GM19240 (cell line): Measurements from ENCODE around the gene CCNI2.

Source experiments
- DNase-seq: peaks from one replicate; pipeline ENCODE4 v3.0.0; 2011; ENCODE audit warnings: low spot score; ENCODE audit not compliant: insufficient read length

The CCNI2 gene

GRCh38 chr5:132746954-132747615, at the start of gene CCNI2:
TSS of gene CCNI2 (plus strand) at chr5:132747426. CDS start at chr5:132747496, 70 bp downstream.
- DNase-seq, result no peak

GRCh38 chr5:132704875-132705274, 42.4 kb upstream of the CCNI2 start:
- no peak for DNase-seq

DNA sequence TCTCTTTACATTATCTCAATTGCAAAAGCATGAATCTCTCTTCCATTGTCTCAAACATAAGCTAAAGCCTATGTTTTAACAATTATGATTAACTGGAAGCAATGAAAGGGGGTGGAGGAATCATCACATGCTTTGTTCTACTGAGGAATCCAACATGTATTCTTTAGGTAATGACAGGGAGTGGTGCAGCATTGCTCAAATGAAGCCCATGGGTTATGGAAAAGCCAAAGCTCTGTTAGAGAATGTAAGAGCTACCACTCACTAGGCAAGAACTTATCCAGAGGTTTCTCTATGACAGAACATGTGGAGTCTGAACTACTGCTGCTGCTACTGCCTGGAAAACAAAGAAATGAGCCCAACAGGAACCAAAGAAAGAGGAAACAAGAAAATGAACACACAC, 38.6 kb upstream of the CCNI2 start:
- DNase-seq, result no peak

- no peak for DNase-seq
Observed at GRCh38 chr5:132714456-132715307, 32.5 kb upstream of the CCNI2 start.

GRCh38 chr5:132718544-132719312, 28.5 kb upstream of the CCNI2 start:
- DNase-seq, result no peak

GRCh38 chr5:132725745-132726144, 21.5 kb upstream of the CCNI2 start:
- DNase-seq, result no peak

GRCh38 chr5:132729896-132730295, 17.3 kb upstream of the CCNI2 start:
- DNase-seq, result no peak

DNA sequence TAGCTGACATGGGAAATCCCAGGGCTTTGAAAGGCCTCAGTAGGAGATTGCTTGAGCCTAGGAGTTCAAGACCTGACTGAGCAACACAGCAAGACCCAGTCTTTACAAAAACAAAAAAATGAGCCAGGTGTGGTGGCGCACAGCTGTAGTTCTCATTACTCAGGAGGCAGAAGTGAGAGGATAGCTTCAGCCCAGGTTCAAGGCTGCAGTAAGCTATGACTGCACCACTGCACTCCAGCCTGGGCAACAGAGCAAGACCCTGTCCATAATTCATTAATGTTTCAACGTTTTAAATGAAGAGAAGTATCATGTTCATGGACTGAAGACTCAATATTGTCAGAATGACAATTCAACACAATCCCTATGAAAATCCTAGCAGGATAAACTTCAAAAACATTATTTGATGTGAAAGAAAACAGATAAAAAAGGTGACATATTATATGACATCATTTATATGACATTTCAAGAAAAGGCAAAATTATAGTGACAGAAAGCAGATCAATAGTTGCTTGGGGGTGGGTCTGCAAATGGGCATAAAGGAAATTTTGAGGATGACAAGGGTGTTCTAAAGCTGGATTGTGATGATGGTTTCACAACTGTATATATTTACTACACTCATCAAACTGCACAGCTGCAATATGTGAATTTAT, 13.6 kb upstream of the CCNI2 start:
- no peak for DNase-seq

- DNase-seq, result no peak
Observed at GRCh38 chr5:132734687-132735086, 12.5 kb upstream of the CCNI2 start.

- peak; percentile 99 for DNase-seq
Observed at GRCh38 chr5:132736853-132737833, 10.1 kb upstream of the CCNI2 start, which contains the start of gene KIF3A. TSS of gene KIF3A (minus strand) at chr5:132737546. CDS start at chr5:132737419, 127 bp downstream.

GRCh38 chr5:132737982-132738681, 9.1 kb upstream of the CCNI2 start:
- DNase-seq, result no peak

DNA sequence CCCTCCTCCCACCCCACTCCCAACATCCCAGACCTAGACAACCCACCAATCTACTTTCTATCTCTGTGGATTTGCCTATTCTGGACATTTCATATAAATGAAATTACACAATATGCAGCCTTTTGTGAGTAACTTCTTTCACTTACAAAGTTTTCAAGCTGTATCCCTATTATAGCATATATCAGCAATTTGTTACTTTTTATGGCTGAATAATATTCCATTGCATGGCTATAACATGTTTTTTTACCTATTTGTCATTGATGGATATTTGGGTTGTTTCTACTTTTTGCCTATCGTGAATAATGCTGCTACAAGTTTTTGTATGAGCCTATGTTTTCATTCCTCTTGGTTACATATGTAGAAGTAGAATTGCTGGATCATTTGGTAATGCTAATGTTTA, 8.0 kb upstream of the CCNI2 start:
- no peak for DNase-seq

DNA sequence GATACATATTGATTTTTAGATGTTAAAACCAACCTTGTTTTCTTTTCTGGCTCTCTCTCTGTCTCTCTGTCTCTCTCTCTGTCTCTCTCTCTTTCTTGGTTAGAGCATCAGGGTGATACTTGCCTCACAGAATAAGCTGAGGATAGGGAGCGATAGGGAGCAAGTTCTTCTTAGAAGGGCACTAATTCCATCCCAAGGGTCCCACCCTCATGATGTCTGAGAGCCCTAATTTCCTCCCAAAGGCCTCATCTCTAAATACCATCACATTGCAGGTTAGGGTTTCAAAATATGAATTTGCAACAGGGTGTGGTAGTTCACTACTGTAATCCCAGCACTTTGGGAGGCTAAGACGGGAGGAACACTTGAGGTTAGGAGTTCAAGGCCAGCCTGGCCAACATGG, 5.1 kb upstream of the CCNI2 start:
- DNase-seq, result no peak

- DNase-seq, result no peak
Observed at GRCh38 chr5:132742626-132743025, 4.6 kb upstream of the CCNI2 start.

- no peak for DNase-seq
Observed at GRCh38 chr5:132744659-132745058, 2.6 kb upstream of the CCNI2 start.

DNA sequence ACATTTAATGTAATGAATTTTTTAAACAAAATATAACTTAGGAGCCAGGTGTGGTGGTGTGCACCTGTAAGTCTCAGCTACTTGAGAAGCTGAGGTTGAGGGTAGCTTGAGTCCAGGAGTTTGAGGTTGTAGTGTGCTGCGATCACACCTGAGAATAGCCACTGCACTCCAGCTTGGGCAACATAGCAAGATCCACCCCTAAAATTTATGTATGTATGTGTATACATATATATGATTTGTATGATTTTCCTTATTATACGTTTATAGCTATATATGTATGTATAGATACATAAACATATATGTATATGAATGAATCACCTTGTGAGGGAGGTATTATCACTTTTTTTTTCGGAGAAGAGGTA, 653 bp upstream of the CCNI2 start:
- no peak for DNase-seq

DNA sequence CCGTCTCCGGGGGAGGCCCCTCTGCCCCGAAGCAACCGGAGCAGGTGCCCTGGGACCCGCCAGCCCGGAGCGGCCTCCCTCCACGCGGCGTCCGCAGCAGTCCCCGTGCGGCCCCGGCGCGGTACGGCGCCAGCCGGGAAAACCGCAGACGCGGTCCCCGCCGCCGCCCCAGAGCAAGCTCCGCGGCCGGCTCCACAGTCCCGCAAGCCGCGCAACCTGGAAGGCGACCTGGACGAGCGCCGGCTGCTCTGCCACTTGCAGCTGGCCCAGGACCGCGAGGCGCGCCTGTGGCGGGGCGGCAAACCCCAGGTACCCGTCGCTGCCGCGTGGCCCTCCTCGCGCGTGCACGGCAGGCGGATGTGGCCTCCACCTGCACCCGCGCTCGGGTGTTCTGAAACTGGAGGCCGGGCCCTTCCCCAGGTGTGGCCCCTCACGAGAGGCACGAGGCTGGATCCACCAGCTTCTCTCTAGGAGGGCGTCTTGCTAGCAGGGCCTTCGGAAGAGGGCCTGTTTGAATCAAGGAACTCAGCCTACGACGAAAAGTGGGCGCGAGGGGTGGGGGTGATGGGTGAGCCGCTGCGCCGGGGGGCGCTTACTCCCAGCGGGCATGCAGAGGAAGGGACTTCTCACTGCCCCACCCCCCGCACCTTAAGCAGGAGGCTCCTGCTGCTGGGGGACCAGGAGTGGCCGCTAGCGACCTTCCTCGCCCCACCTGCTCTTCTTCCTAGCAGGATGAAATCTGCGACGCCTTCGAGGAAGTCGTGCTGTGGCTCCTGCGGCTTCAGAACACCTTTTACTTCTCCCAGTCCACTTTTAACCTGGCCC, 602 bp downstream of the CCNI2 start:
- no peak for DNase-seq

GRCh38 chr5:132748522-132749000, 1.3 kb downstream of the CCNI2 start:
- DNase-seq, result no peak

GRCh38 chr5:132749506-132749905, 2.3 kb downstream of the CCNI2 start:
- no peak for DNase-seq
